GM12872 (cell line): Measurements from ENCODE around the gene GIT1.

Experiments
- CTCF ChIP-seq: IDR thresholded peaks from 3 replicates; pipeline ENCODE4 v1.5.1; 2011; ENCODE audit warnings: low read depth, mild to moderate bottlenecking, low read length, moderate library complexity; ENCODE audit not compliant: insufficient read depth

GIT1 gene

GRCh38 chr17:29584452-29585079 is 4.9 kb downstream of the GIT1 start:
- no peak for TF ChIP-seq CTCF

GRCh38 chr17:29583324-29584248 is 5.9 kb downstream of the GIT1 start:
- no peak for TF ChIP-seq CTCF

GRCh38 chr17:29582772-29583171 is 6.7 kb downstream of the GIT1 start:
- no peak for TF ChIP-seq CTCF

GRCh38 chr17:29582254-29582765 is 7.1 kb downstream of the GIT1 start:
- no peak for TF ChIP-seq CTCF

- no peak for TF ChIP-seq CTCF
These were observed 7.7 kb downstream of the GIT1 start for GRCh38 chr17:29581583-29582253.

- peak; percentile 96 for TF ChIP-seq CTCF
These were observed 9.3 kb downstream of the GIT1 start for GRCh38 chr17:29579866-29580771.
